ENCODE data around the gene TXNIP.

DNA sequence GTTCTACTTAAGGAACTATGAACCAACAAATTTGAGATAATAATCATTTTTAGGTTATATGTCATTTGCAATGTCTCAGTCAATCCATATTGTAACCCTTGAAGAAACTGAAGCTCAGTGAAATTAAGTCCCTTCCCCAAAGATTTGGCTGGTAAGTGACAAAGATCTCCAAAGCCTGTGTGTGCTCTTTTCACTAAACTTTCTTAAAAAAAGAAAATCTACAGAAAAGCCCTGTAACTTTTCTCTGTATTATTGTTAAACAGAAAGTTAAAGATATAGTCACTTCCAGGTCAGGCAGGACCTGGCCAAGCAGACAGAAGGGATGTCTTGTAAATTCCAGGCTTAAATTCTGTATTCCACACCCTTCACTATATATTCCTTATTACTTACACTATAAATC lies 40.0 kb downstream of the TXNIP start:
- TF ChIP-seq, protein P1, sequence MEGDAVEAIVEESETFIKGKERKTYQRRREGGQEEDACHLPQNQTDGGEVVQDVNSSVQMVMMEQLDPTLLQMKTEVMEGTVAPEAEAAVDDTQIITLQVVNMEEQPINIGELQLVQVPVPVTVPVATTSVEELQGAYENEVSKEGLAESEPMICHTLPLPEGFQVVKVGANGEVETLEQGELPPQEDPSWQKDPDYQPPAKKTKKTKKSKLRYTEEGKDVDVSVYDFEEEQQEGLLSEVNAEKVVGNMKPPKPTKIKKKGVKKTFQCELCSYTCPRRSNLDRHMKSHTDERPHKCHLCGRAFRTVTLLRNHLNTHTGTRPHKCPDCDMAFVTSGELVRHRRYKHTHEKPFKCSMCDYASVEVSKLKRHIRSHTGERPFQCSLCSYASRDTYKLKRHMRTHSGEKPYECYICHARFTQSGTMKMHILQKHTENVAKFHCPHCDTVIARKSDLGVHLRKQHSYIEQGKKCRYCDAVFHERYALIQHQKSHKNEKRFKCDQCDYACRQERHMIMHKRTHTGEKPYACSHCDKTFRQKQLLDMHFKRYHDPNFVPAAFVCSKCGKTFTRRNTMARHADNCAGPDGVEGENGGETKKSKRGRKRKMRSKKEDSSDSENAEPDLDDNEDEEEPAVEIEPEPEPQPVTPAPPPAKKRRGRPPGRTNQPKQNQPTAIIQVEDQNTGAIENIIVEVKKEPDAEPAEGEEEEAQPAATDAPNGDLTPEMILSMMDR (IDR thresholded peaks at IDR 0.05), result no peak
- no peak for TF ChIP-seq POLR2A (IDR thresholded peaks at IDR 0.05)
